HepG2 (cell line): ENCODE data around the gene LMOD2. TPM values are rescaled to one million over a fixed set of nuclear protein-coding genes. Genes with fewer than 3 reads are reported as not detected.

Experiments used
- ATAC-seq: fragments of 200-7000 bp; cut with Tn5 transposase; 3 replicates; pipeline ENCODE4 v1.9.1; 2020; ENCODE audit warnings: mild to moderate bottlenecking, moderate library complexity
- BruUV-seq: library from RNA; stranded (reverse); fragments of 400-500 nt; replicated peaks from 2 replicates; lab custom pipeline; 2021; lab: Mats Ljungman, UMichigan
- CTCF ChIA-PET: fragments of 300-600 bp; formaldehyde crosslinking; extraction: SDS; loops from one replicate; lab custom pipeline; 2021; ENCODE audit warnings: low total read pairs, inconsistent platforms, low intra/inter-chr PET ratio; lab: Yijun Ruan, JAX
- POLR2A ChIA-PET: fragments of 350-600 bp; sonication (Branson Sonifier 250); formaldehyde crosslinking; loops from one replicate; lab custom pipeline; 2020; ENCODE audit warnings: antibody characterized with exemption, inconsistent platforms; lab: Yijun Ruan, JAX
- DNase-seq: peaks from one replicate; pipeline ENCODE4 v3.0.0-alpha.2; 2015; ENCODE audit warnings: low spot score
- FAIRE-seq: peaks from 3 replicates; lab custom pipeline; 2011; peaks lifted over from hg19 to GRCh38; lab: Jason Lieb, UNC
- H2AFZ ChIP-seq: one replicate; pipeline ENCODE4 v1.6.1; 2011; ENCODE audit warnings: low read length, inconsistent platforms
- H3K27ac ChIP-seq: fragments of 300-600 bp; 3 replicates; pipeline ENCODE4 v1.8.0; 2011; ENCODE audit warnings: mixed run types, mild to moderate bottlenecking, mixed read lengths, low read length, inconsistent platforms; ENCODE audit not compliant: insufficient read depth; ENCODE audit errors: extremely low read length
- H3K27me3 ChIP-seq, 2 experiments: fragments of 200-600 bp in 1 of 2; 2 replicates in 1 of 2; 3 replicates in 1 of 2; pipeline versions ENCODE4 v1.6.0 to v1.8.0; 2011; ENCODE audit warnings: low read length in 2 of 2, mild to moderate bottlenecking in 2 of 2, moderate library complexity in 2 of 2, inconsistent platforms in 1 of 2; ENCODE audit not compliant: insufficient read depth in 2 of 2, control insufficient read depth in 1 of 2
- H3K36me3 ChIP-seq, 2 experiments: fragments of 200-600 bp in 1 of 2; replicated peaks in 1 of 2; 2 replicates in 1 of 2; 3 replicates in 1 of 2; pipeline versions ENCODE4 v1.5.1 to v1.8.0; 2011; ENCODE audit warnings: low read length in 2 of 2, inconsistent platforms in 1 of 2; ENCODE audit not compliant: insufficient read depth in 2 of 2, control insufficient read depth in 1 of 2
- H3K4me1 ChIP-seq: 2 replicates; pipeline ENCODE4 v1.5.1; 2012; ENCODE audit warnings: low read length, inconsistent platforms; ENCODE audit not compliant: insufficient read depth
- H3K4me2 ChIP-seq: 2 replicates; pipeline ENCODE4 v1.6.0; 2011; ENCODE audit warnings: low read depth, low read length, inconsistent platforms
- H3K4me3 ChIP-seq, 3 experiments: fragments of 200-600 bp in 1 of 3; sonication (generic), shearing (Covaris generic) in 1 of 3; replicated peaks in 1 of 3; 2 replicates each; pipeline ENCODE4 v1.5.1; 2011 to 2016; ENCODE audit warnings: low read length in 3 of 3, inconsistent platforms in 2 of 3, low read depth in 2 of 3, mild to moderate bottlenecking in 2 of 3, control low read depth in 1 of 3, mixed read lengths in 1 of 3; ENCODE audit not compliant: insufficient read depth in 1 of 3
- H3K79me2 ChIP-seq: one replicate; pipeline ENCODE4 v1.6.1; 2011; ENCODE audit warnings: low read length, inconsistent platforms; ENCODE audit not compliant: insufficient read depth
- H3K9ac ChIP-seq: 2 replicates; pipeline ENCODE4 v1.6.0; 2011; ENCODE audit warnings: mild to moderate bottlenecking, low read depth, low read length, inconsistent platforms; ENCODE audit not compliant: insufficient read depth
- H3K9me3 ChIP-seq: 2 replicates; pipeline ENCODE4 v1.5.1; 2012; ENCODE audit warnings: mild to moderate bottlenecking, low read length
- H4K20me1 ChIP-seq: 2 replicates; pipeline ENCODE4 v1.6.0; 2011; ENCODE audit warnings: inconsistent platforms, mild to moderate bottlenecking, low read length, moderate library complexity; ENCODE audit not compliant: insufficient read depth
- SMC3 ChIP-seq: IDR thresholded peaks from 2 replicates; pipeline ENCODE4 v1.6.1; 2011; ENCODE audit warnings: low read length, improper control_type of control experiment
- STAG1 ChIP-seq: sonication (generic); formaldehyde crosslinking; IDR thresholded peaks from 2 replicates; pipeline ENCODE4 v1.4.0; 2020; ENCODE audit warnings: missing genetic modification reagents
- WGBS: methylation state at CpG from one replicate; pipeline ENCODE4 v1.1.6; 2017; ENCODE audit warnings: low lambda C conversion rate; 5-methylcytosine and 5-hydroxymethylcytosine counted together
- in situ Hi-C: cut with HindIII; loops from 2 replicates; pipeline ENCODE4 v1.10.0; 2017; ENCODE audit warnings: low pct_unique_long_range_greater_than_20kb; ENCODE audit not compliant: extremely low pct_ligation_motif_present
- intact Hi-C: fragments of 100-400 bp; cut with micrococcal nuclease; formaldehyde crosslinking; loops from one replicate; pipeline ENCODE4 v1.10.0; 2022; ENCODE audit not compliant: unreplicated experiment
- polyA plus RNA-seq, 8 experiments: library from polyadenylated mRNA; depleted of rRNA in 3 of 8; stranded (reverse) in 7 of 8; unstranded in 1 of 8; fragments of >200 nt; fragmentation: Illumina TruSeq in 4 of 8; extraction: Trizol in 4 of 8; gene quantifications; 2 replicates each; pipeline versions ENCODE4 v1.2.1 to v1.2.3, GENCODE V29; 2011 to 2016; ENCODE audit warnings: low read depth in 4 of 8, missing spikeins in 1 of 8, mixed read lengths in 1 of 8; ENCODE audit not compliant: insufficient read depth in 1 of 8
- total RNA-seq, 5 experiments: library from RNA; depleted of rRNA; stranded (reverse); fragments of >200 nt; fragmentation: Illumina TruSeq; extraction: Trizol; gene quantifications; 2 replicates each; pipeline ENCODE4 v1.2.3, GENCODE V29; 2016; ENCODE audit warnings: low read depth in 1 of 5
- TF ChIP-seq, protein P1 (sequence below): sonication (generic); formaldehyde crosslinking; IDR thresholded peaks from 2 replicates; pipeline ENCODE4 v1.4.0; 2020; ENCODE audit warnings: missing genetic modification reagents, mild to moderate bottlenecking, borderline replicate concordance
- TF ChIP-seq, protein P2 (sequence below): sonication (generic); formaldehyde crosslinking; IDR thresholded peaks from 2 replicates; pipeline ENCODE4 v1.5.0; 2020; ENCODE audit warnings: mild to moderate bottlenecking, missing genetic modification reagents, moderate library complexity
- TF ChIP-seq, protein P3 (sequence below), 2 experiments: IDR thresholded peaks; 2 replicates each; pipeline ENCODE4 v1.6.1; 2011 to 2012; ENCODE audit warnings: low read length in 2 of 2, borderline replicate concordance in 1 of 2, low read depth in 1 of 2, mild to moderate bottlenecking in 1 of 2, moderate library complexity in 1 of 2

The LMOD2 gene
- total and polyA plus RNA-seq, 2 of the 13 experiments (the other 11 are each of a cell fraction or from before 2014, with no cell fraction given): not detected

GRCh38 chr7:123635551-123636359 is 19.9 kb upstream of the LMOD2 start:
- CTCF ChIA-PET: interaction anchor here (0.7 to 1.6 kb wide), 5 partner anchors 66 to 280 kb away, joined by 3 to 9 read pairs (median 4); no protein-coding TSS in a partner anchor
- FAIRE-seq: no peak
- Histone ChIP-seq H4K20me1 (no peaks in the 10 kb centered on the region), H3K4me2 (no peak overlapping the region), H2AFZ (no peak overlapping the region), H3K27ac (no peak overlapping the region), H3K9ac (no peak overlapping the region), H3K36me3 (no peaks in the 10 kb centered on the region), H3K79me2 (no peaks in the 10 kb centered on the region), H3K9me3 (no peaks in the 10 kb centered on the region), H3K4me1 (no peaks in the 10 kb centered on the region), H3K4me3 (no peak overlapping the region), H3K27me3 (no peaks in the 10 kb centered on the region)
- ATAC-seq: peak; percentile 60; the same call in 2 of the 3 replicates
- peak; percentile 5 for DNase-seq
- POLR2A ChIA-PET: no interaction called here
- 25% methylated on average over 4 of the region's 4 CpGs for WGBS
- TF ChIP-seq, protein P1, sequence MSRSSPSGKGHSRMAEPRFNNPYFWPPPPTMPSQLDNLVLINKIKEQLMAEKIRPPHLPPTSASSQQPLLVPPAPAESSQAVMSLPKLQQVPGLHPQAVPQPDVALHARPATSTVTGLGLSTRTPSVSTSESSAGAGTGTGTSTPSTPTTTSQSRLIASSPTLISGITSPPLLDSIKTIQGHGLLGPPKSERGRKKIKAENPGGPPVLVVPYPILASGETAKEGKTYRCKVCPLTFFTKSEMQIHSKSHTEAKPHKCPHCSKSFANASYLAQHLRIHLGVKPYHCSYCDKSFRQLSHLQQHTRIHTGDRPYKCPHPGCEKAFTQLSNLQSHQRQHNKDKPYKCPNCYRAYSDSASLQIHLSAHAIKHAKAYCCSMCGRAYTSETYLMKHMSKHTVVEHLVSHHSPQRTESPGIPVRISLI (CRISPR knock-in tag): peak; percentile 42; the same call in 1 of the 2 replicates
- TF ChIP-seq, protein P2, sequence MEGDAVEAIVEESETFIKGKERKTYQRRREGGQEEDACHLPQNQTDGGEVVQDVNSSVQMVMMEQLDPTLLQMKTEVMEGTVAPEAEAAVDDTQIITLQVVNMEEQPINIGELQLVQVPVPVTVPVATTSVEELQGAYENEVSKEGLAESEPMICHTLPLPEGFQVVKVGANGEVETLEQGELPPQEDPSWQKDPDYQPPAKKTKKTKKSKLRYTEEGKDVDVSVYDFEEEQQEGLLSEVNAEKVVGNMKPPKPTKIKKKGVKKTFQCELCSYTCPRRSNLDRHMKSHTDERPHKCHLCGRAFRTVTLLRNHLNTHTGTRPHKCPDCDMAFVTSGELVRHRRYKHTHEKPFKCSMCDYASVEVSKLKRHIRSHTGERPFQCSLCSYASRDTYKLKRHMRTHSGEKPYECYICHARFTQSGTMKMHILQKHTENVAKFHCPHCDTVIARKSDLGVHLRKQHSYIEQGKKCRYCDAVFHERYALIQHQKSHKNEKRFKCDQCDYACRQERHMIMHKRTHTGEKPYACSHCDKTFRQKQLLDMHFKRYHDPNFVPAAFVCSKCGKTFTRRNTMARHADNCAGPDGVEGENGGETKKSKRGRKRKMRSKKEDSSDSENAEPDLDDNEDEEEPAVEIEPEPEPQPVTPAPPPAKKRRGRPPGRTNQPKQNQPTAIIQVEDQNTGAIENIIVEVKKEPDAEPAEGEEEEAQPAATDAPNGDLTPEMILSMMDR: peak; percentile 55
- TF ChIP-seq SMC3 (peak; percentile 63), STAG1 (peak; percentile 80)
- TF ChIP-seq, protein P3, sequence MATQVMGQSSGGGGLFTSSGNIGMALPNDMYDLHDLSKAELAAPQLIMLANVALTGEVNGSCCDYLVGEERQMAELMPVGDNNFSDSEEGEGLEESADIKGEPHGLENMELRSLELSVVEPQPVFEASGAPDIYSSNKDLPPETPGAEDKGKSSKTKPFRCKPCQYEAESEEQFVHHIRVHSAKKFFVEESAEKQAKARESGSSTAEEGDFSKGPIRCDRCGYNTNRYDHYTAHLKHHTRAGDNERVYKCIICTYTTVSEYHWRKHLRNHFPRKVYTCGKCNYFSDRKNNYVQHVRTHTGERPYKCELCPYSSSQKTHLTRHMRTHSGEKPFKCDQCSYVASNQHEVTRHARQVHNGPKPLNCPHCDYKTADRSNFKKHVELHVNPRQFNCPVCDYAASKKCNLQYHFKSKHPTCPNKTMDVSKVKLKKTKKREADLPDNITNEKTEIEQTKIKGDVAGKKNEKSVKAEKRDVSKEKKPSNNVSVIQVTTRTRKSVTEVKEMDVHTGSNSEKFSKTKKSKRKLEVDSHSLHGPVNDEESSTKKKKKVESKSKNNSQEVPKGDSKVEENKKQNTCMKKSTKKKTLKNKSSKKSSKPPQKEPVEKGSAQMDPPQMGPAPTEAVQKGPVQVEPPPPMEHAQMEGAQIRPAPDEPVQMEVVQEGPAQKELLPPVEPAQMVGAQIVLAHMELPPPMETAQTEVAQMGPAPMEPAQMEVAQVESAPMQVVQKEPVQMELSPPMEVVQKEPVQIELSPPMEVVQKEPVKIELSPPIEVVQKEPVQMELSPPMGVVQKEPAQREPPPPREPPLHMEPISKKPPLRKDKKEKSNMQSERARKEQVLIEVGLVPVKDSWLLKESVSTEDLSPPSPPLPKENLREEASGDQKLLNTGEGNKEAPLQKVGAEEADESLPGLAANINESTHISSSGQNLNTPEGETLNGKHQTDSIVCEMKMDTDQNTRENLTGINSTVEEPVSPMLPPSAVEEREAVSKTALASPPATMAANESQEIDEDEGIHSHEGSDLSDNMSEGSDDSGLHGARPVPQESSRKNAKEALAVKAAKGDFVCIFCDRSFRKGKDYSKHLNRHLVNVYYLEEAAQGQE (IDR thresholded peaks at IDR 0.05; ENCODE audit: borderline replicate concordance in 1 of 2, low read depth in 1 of 2, low read length in 2 of 2): no peak
- no TSS peak for BruUV-seq
- intact Hi-C loops (loop anchor here (1.0 to 2.0 kb wide), 3 partner anchors 47 to 237 kb away; no protein-coding TSS in a partner anchor), in situ Hi-C loops (loop anchor here (10.0 kb wide), 1 partner anchor 229 kb away; no protein-coding TSS in a partner anchor)
